Measurements from ENCODE around the gene TENM3. TPM values are rescaled to one million over a fixed set of nuclear protein-coding genes. Genes with fewer than 3 reads are reported as not detected.

Gene TENM3
- total RNA-seq, 2 experiments from 2014 or later: not detected

DNA sequence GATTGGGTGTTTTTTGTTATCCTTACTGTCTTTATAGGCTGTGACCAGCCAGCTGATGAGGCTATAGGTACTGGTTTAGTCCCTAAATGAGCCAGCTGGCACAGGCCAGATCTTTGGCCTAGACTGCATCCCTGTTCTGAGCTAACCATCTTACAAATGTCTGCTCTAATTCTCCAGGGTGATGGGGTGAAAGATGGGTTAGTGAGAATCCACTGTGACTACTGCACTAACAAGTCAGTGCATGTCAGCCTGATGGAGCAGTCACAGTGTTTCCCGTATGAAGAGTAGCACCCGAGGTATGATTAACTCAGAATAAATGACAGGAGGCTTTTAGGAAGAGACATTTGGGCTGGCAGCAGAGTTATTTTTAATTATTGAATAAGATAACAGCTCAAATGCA lies 493.0 kb downstream of the TENM3 start:
- ChIA-PET POLR2A (interaction anchor here (0.6 to 1.9 kb wide), 5 partner anchors 9 to 360 kb away, joined by 3 to 7 read pairs (median 3); no protein-coding TSS in a partner anchor), CTCF (ENCODE audit: unreplicated experiment) (no interaction called here)
- Histone ChIP-seq H3K36me3 (ENCODE audit: insufficient read depth, low read length) (no peaks in the 10 kb centered on the region), H4K20me1 (ENCODE audit: insufficient read depth, low read length) (no peaks in the 10 kb centered on the region), H3K79me2 (ENCODE audit: insufficient read depth, low read depth, low read length) (no peaks in the 10 kb centered on the region), H3K4me3 (ENCODE audit: low read depth, low read length, poor library complexity, severe bottlenecking) (no peak overlapping the region), H3K4me2 (ENCODE audit: low read length) (no peak overlapping the region), H3K4me1 (ENCODE audit: insufficient read depth, low read length, poor library complexity, severe bottlenecking) (no peaks in the 10 kb centered on the region), H2AFZ (ENCODE audit: low read length) (no peak overlapping the region), H3K27ac (ENCODE audit: low read depth, low read length, poor library complexity, severe bottlenecking) (no peak overlapping the region), H3K9me2 (ENCODE audit: insufficient read depth, low read length) (no peaks in the 10 kb centered on the region), H3K9me3 (ENCODE audit: low read length) (no peaks in the 10 kb centered on the region)
- no peak for DNase-seq (ENCODE audit: low spot score)
- BruUV-seq (replicated peaks): no TSS peak
- TF ChIP-seq EZH2phosphoT487 (IDR thresholded peaks at IDR 0.05; ENCODE audit: borderline replicate concordance, low read depth, low read length): no peak
- TF ChIP-seq, protein P1, sequence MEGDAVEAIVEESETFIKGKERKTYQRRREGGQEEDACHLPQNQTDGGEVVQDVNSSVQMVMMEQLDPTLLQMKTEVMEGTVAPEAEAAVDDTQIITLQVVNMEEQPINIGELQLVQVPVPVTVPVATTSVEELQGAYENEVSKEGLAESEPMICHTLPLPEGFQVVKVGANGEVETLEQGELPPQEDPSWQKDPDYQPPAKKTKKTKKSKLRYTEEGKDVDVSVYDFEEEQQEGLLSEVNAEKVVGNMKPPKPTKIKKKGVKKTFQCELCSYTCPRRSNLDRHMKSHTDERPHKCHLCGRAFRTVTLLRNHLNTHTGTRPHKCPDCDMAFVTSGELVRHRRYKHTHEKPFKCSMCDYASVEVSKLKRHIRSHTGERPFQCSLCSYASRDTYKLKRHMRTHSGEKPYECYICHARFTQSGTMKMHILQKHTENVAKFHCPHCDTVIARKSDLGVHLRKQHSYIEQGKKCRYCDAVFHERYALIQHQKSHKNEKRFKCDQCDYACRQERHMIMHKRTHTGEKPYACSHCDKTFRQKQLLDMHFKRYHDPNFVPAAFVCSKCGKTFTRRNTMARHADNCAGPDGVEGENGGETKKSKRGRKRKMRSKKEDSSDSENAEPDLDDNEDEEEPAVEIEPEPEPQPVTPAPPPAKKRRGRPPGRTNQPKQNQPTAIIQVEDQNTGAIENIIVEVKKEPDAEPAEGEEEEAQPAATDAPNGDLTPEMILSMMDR (conservative IDR thresholded peaks at IDR 0.05; ENCODE audit: low read length): no peak
- intact Hi-C loops (cut with micrococcal nuclease; ENCODE audit: unreplicated experiment): no loop called here

DNA sequence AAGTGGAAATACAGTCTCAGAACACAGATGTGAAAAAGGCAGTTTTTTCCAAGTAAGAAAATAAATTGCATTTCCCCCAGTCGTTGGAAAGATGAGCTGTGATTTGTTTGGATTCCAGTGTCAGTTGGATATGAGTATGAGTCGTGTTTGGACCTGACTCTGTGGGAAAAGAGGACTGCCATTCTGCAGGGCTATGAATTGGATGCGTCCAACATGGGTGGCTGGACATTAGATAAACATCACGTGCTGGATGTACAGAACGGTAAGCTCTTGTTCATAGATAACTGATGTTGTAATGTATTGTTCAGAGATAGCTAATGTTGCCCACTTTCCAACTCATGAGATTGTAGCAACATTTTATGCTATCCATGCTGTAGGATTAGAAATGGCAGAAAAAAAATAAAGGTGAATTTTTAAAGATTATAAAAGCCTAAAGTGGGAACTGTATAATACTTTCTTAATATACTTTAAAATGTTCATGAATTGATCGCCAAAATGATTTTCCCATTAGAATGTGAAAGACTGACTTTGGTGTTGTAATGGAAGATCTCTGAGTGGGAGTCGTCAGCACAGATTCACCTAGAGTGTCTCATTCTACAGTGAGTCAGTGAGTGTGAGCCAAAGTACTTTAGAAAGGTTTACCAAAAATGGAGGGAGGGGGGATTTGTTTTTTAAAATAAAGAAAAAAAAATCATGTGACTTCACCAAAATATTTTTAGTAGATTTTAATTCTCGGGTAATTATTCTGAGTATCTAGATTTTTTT lies 495.3 kb downstream of the TENM3 start:
- Histone ChIP-seq H4K20me1 (ENCODE audit: insufficient read depth, low read length) (no peaks in the 10 kb centered on the region), H3K4me1 (ENCODE audit: insufficient read depth, low read length, poor library complexity, severe bottlenecking) (no peaks in the 10 kb centered on the region), H3K79me2 (ENCODE audit: insufficient read depth, low read depth, low read length) (no peaks in the 10 kb centered on the region), H3K27ac (ENCODE audit: low read depth, low read length, poor library complexity, severe bottlenecking) (no peak overlapping the region), H3K9me3 (ENCODE audit: low read length) (no peaks in the 10 kb centered on the region), H3K36me3 (ENCODE audit: insufficient read depth, low read length) (no peaks in the 10 kb centered on the region), H3K4me3 (ENCODE audit: low read depth, low read length, poor library complexity, severe bottlenecking) (no peak overlapping the region), H3K4me2 (ENCODE audit: low read length) (no peak overlapping the region), H2AFZ (ENCODE audit: low read length) (no peak overlapping the region), H3K9me2 (ENCODE audit: insufficient read depth, low read length) (no peaks in the 10 kb centered on the region)
- ChIA-PET POLR2A (interaction anchor here (0.6 kb wide), 1 partner anchor 12 kb away, joined by 3 read pairs; no protein-coding TSS in a partner anchor), CTCF (ENCODE audit: unreplicated experiment) (no interaction called here)
- intact Hi-C loops (cut with micrococcal nuclease; ENCODE audit: unreplicated experiment): no loop called here
- BruUV-seq (replicated peaks): no TSS peak
- TF ChIP-seq EZH2phosphoT487 (IDR thresholded peaks at IDR 0.05; ENCODE audit: borderline replicate concordance, low read depth, low read length): no peak
- TF ChIP-seq, protein P1 (conservative IDR thresholded peaks at IDR 0.05; ENCODE audit: low read length): no peak
- DNase-seq (ENCODE audit: low spot score): no peak

DNA sequence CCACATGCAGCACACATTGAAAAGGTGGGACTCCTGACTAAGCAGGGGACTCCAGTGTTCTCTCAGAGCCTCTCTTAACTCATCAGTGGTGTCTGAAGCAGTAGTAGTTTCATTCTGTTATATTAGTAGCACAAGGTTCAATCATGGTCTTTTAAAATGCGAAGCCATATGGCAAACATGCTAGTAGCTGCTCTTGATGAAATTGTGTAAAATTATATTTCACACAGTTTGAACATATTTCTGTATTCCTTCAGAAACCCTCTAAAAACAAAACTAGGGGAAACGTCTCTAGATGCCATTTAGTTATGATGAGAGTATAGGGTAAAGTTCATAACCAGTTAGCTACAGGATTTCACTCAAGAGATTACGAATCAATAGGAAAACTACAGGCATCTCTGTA lies 497.1 kb downstream of the TENM3 start:
- H3K9me3 ChIP-seq (ENCODE audit: low read length): no peaks in the 10 kb centered on the region
- no peaks in the 10 kb centered on the region for H3K79me2 ChIP-seq (ENCODE audit: insufficient read depth, low read depth, low read length)
- H3K4me1 ChIP-seq (ENCODE audit: insufficient read depth, low read length, poor library complexity, severe bottlenecking): no peaks in the 10 kb centered on the region
- H3K4me3 ChIP-seq (ENCODE audit: low read depth, low read length, poor library complexity, severe bottlenecking): no peak overlapping the region
- intact Hi-C loops (cut with micrococcal nuclease; ENCODE audit: unreplicated experiment): no loop called here
- no peak overlapping the region for H3K27ac ChIP-seq (ENCODE audit: low read depth, low read length, poor library complexity, severe bottlenecking)
- no peaks in the 10 kb centered on the region for H4K20me1 ChIP-seq (ENCODE audit: insufficient read depth, low read length)
- no peak for TF ChIP-seq EZH2phosphoT487 (IDR thresholded peaks at IDR 0.05; ENCODE audit: borderline replicate concordance, low read depth, low read length)
- TF ChIP-seq, protein P1 (conservative IDR thresholded peaks at IDR 0.05; ENCODE audit: low read length): no peak
- H3K9me2 ChIP-seq (ENCODE audit: insufficient read depth, low read length): no peaks in the 10 kb centered on the region
- CTCF ChIA-PET (ENCODE audit: unreplicated experiment): no interaction called here
- BruUV-seq (replicated peaks): no TSS peak
- no peak overlapping the region for H3K4me2 ChIP-seq (ENCODE audit: low read length)
- no peak overlapping the region for H2AFZ ChIP-seq (ENCODE audit: low read length)
- H3K36me3 ChIP-seq (ENCODE audit: insufficient read depth, low read length): no peaks in the 10 kb centered on the region
- POLR2A ChIA-PET: interaction anchor here (0.6 to 1.3 kb wide), 3 partner anchors 12 to 208 kb away, joined by 3 to 4 read pairs (median 3); no protein-coding TSS in a partner anchor
- no peak for DNase-seq (ENCODE audit: low spot score)

Data from OCI-LY7 (cell line).